HL-60/S4 treated with phorbol 12-myristate 13-acetate at 8.2 ng/mL for 4 days and 3 days (cell line): ENCODE data around the gene PACSIN1.

Source experiments
- in situ Hi-C: fragments of 300-500 bp; cut with MboI; formaldehyde crosslinking; loops from 2 replicates; pipeline ENCODE4 v1.15.0; 2022; ENCODE audit warnings: low sequenced_read_pairs

PACSIN1 gene

DNA sequence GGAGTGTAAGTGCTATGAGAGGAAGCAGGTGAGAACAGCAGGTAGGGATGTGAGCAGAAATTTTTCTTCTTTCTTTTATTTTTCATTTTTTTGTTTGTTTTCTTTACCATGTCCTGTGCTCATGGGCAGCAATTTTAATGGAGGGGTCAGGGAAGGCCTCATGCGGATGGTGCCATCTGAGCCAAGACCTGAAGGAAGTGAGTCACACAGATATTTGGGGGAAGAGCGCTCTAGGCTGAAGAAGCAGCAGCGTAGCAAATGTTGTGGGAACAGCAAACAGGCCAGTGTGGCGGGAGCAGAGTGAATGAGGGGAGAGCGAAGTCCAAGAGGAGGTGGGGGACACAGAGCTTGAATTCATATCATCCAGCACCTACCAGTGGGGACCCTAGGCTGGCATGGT is 77.5 kb downstream of the PACSIN1 start:
- in situ Hi-C loops: no loop called here

DNA sequence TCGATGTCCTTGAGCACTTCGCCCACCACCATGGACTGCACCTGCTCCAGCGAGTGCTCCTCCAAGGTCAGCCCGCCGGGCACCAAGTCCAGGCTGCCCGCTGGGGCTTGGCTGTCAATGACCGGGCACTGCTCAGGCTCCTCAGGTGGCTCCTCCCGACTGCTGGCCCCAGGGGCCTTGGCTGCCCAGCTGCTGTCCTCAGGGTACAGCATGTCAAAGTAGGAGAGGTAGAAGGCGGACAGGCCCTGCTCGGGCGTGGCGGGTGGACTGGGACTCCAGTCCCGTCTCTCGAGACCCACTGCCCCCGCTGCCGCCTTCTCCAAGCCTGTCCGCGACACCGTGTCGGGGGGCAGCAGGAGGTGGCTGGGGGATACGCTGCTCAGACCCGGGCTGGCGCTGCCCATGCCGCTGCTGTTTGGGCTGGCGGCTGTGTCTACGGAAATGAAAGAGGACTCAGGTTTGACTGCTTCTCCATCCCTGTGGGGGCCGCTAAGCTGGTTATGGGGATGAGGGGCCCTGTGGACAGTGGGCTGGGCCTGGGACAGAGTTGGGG is 78.3 kb downstream of the PACSIN1 start:
- in situ Hi-C loops: no loop called here

DNA sequence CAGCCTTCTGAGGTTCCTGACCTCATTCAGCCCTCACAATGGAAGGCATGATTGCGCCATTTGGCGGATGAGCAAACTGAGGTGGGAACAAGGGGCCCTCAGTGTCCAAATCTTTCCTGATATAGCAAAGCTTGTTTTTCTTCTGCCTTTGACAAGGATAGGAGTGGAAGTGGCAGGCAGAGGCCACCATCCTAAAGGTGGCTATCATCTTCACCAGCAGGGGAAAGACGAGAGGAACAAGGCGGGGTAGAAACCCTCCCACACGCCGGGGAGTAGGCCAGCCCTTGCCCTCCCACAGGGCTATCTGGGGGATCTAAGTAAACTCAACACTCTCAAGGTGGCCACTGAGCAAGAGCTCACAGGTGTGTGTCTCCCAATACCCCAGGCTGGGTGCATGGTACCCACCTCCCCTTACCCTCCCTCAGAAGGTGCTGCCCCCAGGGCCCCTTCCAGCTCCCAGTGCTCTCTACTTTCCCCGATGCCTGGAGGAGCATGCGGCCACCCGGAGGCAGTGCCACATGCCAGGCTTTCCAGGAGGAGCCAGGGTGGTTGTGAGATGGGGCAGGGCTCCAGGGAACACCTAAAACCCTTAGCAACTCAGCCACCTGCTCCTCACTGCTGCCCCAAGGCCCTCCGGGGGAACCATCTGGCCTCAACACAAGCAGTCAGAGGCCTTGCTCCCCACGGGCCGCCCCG is 79.0 kb downstream of the PACSIN1 start:
- in situ Hi-C loops: no loop called here

DNA sequence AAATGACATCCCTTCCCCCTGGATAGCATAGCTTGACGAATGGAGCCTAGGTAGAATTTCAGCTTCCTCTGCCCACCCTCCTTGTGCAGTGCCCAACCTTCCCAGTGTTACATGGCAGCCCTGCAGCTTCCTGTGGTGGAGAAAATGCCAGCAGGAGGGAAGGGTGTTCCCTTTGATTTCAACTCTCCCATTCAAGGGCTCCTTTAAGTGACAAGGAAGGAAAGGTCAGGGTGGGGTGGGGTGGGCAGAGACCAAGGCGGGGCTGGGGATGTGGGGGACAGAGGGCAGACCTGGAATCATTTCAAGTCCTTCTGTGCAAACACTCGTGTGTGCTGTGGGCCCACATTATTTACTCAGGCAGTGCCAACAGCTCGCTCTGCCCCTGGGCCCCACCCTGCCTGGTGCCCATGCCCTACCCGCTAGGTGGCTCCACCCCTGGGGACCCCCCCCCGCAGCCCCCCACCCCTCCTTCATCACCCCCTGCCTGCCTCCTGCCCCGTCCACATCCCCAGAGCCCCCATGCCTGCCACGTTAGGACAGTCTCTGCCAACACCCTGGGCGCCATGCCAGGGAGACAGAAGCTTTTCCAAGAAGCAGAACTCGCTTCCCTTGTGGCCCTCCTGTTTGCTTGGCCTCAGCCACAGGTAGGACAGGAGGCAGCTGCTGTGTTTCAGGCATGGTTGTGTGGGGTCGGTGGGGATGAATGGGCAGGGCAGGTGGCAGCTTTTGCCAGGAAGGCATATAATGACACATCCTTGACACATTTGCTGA is 80.9 kb downstream of the PACSIN1 start:
- in situ Hi-C loops: no loop called here

DNA sequence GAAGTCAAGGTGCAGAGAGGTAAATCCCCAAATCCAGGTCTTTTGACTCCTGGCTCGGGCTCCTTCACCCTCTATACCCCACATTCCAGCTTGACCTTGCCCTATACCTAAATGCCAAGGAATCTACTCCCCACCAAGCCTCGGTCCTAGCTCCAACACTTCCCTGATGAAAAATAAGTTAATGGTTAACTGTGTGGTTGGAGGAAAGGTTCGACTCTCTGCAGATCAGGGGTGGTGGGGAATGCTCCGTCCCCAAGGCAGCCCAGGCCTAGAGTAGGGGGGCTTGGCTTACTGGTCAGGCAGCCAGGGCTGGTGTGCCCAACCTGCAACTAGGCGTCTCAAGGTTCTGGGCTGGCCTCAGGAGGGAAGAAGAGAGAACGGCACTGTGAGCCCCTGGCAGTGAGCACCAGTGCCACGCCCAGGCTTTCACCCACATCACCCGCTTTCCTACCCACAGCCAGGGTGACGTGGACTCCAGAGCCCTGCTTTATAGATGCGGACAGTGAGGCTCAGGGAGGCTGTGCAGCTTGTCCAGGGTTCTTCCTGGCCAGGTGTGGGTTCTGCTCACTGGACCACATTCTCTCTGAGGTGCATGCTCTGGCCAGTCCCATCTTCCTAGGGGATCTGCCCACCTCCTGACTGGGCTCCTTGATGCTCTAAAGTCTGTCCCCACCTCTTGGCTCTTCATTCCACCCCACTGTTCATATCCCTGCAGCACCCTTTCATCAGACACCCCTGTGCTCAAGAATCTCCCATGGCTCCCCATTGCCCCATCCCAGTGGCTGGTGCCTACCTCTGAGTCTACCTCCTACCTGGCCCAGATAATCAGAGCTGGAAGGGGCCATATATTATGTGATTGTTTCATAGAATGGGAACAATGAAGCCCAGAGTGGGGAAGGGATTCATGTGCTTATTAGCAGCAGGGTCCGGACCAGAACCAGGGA is 82.1 kb downstream of the PACSIN1 start:
- in situ Hi-C loops: no loop called here

DNA sequence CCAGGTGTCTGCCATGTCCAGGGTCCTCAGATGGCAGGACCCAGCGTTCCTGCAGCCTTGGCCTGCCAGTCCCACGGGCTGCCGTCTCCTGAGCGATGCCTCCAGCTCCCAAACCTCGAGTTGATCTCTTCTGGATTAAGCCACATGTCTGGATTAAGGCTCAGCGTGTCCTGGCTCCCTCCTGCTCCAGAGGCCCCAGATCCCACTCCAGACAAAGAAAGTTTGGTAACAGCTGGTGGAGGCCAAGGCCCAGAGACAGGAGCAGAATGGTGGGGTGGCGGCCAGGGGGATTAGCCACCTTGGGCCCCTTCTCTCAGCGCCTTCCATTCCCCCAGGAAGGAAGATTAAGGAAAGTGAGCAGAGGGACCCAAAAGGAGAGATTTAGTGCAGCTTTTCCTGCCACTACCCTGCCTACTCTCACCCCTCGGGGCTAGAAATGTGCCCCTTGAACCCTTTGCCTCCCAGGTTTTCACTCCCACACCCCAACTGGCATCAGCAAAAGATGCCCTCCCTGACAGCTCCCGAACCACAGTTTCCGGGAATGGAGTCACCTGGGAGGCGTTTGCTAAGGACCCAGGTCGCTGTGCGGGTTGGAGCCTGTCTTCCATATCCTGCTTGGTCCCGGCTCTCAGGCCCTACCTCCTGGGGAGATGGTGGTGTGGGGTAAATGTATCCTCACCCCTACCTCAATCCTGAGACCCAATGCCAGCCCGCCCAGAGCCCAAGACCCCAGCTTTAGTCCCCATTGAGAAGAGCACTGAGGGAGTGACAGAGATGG is 83.3 kb downstream of the PACSIN1 start:
- in situ Hi-C loops: no loop called here

DNA sequence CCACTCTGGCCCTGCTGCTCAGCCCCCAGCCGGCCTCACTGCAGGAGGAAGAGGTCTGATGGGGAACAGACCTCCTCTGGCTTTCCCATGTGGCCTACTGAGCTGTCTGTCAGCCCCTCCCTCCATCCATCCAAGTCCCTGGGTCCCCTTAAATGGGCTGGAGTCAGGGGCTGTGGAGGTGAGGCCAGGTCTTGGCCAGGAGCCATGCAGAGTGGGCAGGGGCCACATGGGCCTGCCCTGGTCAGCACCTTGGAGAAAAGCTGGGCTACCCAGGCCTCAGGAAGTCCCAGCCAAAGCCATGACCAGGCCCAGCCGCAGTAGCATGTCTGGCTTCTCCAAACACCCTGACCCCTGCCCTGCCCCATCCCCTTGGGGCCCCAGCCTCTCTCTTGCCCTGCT is 83.9 kb downstream of the PACSIN1 start:
- in situ Hi-C loops: no loop called here

DNA sequence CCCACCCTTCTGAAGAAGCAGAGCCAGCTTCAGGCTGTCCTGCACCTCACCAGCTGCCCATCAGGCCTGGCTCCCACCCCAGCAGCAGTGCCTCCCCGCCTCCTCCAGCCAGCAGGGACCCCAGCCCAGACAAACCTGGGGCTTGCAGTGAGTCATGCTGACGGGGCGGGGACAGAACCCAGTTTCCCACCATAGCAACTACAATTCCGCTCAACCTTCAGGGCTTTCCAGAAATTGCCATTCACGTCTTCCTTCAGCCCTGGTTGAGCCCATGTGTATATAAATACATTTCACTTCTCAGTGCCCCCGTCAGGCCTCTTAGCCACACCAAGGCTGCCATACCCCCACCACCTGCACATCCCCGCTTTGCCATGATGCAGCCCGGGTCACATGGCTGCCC is 85.8 kb downstream of the PACSIN1 start:
- in situ Hi-C loops: no loop called here

DNA sequence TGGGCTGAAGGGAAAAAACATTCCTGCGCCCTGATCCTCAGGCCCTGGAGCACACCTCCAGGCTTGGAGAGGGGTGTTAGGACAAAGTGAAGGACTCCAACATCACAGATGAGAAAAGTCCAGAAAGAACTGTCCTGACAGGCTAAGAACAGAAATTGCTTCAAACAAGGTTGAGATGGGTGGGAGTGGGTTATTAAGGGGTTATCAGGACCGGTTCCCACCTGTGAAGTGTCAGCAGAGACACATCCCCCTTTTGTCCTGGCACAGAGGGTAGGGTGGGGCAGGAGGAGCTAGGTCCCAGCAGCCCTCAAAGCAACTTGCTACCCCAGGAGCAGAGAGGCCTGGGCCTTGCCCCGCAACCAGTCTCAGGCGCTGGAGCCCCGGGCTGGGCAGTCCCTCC is 86.7 kb downstream of the PACSIN1 start:
- in situ Hi-C loops: no loop called here

DNA sequence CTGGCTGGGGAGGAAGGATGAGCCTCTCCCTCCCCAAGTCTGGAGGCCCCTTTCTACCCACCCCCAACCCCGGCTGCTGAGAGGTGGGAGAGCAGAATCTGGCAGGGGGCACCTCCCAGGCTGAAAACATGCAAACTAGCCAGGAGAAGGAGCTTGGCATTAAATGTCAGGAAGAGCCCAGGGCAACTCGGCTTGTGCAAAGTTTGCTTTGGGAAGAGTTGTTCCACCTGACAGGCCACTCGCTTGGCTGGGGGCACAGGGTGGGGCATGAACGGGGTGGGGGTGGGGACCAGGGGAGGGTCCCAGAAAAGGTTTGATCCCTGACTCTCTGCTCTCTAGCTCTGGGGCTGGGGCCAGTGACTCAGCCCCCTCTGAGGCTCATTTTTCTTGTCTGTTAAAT is 87.3 kb downstream of the PACSIN1 start:
- in situ Hi-C loops: no loop called here

DNA sequence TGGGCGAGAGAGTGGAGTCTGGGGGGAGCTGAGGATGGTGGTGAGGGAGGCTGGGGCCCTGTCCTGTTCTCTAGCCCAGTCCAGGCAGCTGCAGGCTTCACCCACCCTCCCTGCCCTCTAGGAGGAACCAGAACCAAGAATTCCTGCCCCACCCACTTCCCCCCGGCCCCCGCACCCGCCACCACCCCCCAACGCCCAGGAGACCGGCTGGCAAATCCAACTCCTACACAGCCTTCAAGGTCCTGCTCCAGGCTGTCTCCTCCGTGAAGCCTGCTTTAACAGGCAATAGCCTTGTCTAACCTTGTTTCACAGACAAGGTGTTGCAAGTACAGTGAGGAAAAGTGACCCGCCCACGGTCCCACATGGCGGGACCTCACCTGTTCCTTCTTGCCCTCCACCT is 87.9 kb downstream of the PACSIN1 start:
- in situ Hi-C loops: no loop called here

DNA sequence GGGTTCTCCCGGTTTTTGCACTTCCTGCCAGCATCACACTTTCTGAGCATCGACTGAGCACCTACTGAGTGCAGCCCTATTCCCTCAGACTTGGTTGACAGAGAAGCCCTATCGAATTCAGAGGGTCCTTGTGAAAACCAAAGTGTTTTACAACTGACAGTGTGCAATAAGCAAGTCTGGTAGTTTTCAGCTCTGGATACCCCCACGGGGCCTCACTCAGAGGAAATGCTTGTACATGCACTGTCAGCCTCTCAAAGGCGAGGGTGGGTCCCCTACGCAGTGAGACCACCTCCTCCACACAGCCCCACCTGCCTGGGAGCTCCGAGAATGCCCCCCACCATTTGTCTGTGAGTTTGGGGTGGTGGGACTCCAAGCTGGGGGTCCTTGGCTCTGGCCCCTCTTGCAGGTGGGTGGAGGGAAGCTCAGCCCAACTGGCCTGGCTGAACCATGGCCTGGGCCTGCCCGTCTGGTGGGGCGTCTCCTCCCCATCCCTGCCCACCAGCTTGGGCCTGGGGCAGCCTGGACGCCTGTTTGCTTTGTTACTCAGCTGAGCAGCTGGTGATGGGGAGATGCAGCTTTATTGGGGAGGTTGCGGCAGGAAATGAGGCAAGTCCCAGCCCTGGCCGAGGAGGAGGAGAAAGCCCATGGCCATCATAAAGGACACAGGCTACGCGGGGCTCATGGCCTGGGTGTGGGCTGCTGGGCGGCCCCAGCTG is 88.6 kb downstream of the PACSIN1 start:
- in situ Hi-C loops: no loop called here

DNA sequence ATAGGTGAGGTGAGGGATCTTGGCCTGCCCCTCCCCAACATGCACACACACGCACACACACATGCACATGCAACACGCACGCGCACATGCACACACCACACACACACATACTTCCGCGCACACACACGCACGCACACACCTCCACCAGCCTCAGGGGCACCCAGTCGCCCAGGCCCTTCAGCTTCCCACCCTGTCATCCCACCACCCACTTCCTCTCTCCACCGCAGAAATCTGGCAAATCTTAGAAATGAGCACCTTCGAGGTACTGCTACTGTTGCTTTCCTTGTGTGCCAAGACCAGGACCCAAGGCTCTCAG is 89.1 kb downstream of the PACSIN1 start:
- in situ Hi-C loops: no loop called here

DNA sequence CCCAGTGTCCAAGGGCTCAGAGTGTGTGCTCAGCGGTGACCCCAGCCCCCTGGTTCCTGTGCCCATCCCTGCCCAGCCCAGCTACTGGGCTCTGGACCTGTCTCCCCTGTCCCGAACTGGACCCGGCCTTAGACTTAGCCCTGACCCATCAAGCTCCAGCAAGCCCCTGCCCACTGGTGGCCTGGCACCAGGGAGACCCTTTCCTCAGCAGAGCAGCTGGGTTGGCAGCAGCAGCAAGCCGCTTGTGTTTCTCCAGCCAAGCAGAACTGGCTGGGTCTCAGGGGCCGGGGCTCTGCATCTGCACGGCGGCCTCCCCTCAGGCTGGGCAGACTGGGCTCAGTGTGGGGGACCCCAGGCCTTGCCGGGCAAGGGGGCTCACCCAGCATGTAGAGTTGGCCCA is 89.5 kb downstream of the PACSIN1 start:
- in situ Hi-C loops: no loop called here

DNA sequence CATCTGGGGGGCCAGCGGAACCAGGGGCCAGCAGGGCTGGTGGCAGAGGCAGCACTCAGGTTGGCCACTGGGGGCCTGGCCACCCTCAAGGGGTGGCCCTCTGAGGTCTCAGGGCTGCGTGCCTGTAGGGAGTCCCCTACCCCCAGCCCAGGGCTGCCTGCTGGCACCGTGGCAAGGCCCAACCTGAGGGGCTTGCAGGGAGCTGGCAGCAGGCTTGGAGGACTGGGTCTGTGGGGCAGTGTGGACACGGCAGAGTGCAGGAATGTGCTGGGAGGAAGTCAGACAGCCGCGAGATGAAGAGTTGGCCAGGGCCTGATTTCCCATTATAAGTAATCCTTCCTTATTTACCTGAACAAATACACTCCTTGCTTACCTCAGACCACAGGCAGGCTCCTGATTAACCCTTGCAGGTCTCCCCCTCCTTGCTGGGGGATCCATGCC is 90.2 kb downstream of the PACSIN1 start, which contains the start of gene SPDEF:
Gene SPDEF, minus strand, starts transcription at position 299 of the 441 bp plus-strand sequence. CDS start 11,874 bp downstream, outside the sequence.
- in situ Hi-C loops: no loop called here

DNA sequence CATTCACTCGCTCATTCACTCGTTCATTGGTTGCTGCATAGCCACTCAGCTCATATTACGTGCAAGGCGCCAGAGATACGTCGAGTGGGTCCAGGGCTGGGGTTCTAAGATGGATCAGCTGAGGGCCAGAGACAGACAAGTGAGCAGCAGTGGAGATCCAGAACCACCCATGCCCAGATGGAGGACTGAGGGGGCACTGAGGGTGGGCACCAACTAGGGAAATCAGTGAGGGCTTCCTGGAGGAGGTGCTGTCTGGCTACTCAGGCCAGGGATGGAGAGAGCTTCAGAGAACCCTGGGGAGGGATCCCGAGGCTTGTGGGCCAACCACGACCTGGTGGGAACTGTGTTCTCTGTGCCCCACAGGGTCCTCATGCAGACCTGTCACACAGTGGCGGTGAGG is 90.6 kb downstream of the PACSIN1 start:
- in situ Hi-C loops: no loop called here

DNA sequence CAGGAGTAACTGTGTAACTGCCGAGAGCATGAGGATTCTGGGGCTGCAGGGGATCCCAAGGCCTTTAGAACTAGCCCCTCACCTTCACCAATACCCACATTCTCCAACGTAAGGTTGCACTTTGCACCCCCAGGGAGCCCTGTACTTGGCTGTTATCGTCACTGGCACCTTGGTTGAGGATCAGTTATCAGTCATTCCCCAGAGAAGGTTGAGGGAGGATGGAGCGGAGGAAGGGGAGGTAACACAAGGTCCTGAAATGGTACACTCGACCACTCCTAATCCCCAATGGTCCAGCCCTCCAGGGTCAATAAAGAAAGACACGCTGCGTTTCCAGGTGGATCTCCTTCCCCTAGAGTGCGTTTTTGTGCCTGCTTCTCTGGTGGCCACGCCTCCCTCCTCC is 91.4 kb downstream of the PACSIN1 start:
- in situ Hi-C loops: no loop called here

DNA sequence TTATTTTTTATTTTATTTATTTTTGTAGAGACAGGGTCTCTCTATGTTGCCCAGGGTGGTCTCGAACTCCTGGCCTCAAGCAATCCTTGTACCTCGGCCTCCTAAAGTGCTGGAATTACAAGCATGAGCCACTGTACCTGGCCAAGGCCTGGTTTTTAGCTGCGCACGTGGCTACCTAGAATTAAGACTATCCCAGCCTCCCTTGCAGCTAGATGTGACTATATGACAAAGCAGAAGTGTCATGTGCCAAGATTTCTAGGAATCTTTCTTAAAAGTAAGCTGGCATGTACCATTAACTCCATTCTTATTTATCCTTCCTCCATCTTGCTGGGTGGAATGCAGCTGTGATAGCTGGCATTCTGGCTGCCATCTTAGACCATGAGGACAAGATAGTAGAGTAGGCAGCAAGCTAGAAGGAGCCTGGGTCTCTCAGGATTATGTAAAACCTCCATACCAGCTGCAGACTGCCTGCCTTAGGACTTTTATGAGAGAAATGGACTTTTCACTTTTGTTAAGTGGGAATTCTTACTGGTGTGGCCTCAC is 92.4 kb downstream of the PACSIN1 start:
- in situ Hi-C loops: no loop called here

DNA sequence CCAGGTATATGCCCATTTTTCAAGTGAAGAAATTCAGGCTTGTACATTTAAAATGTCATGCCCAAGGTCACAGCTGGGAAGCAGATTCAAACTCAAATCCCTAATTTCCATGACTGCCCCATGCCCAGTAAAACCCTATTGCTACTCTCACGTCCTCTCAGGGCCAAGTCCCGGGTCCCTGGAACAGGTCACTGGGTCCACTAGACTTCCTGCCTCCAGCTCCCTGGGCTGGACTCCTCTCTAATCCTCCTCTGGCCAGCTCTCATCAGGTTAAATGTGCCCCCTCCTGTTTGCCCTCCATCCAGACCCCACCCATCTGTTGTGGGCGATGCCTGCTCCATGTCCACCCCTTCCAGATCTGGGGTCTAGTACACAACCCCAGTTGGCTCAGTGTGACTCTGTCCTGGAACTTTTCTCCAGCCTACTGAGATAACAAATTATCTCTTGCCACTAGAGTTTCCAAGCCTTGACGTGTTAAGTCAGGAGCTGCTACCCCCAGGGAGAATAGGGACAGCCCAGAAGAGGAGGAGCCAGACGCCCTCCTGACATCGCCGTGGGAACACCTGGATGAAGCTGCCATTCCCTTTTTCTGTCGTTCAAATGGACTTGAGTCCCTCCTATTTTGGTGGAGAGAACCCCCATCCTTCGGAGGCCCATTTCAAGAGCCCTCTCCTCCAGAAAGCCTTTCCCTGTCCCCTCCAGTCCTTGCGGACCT is 93.9 kb downstream of the PACSIN1 start:
- in situ Hi-C loops: no loop called here
